ENCODE results near the gene DMXL2.
"Not testable (repeated sequence)": the region's sequence is repeated elsewhere in the genome, so short reads cannot be mapped to it uniquely, and the experiment has no call there.

DMXL2 gene

GRCh38 chr15:51576911-51577500 is 45.6 kb downstream of the DMXL2 start:
- DNase-seq (ENCODE audit: low read depth in 2 of 2) = no peak

- DNase-seq (ENCODE audit: low read depth in 2 of 2) = no peak
These were observed 46.2 kb downstream of the DMXL2 start for GRCh38 chr15:51576286-51576850.

GRCh38 chr15:51575775-51576174 is 46.8 kb downstream of the DMXL2 start:
- no peak for DNase-seq (ENCODE audit: low read depth in 2 of 2)

- DNase-seq (ENCODE audit: low read depth in 2 of 2) = not testable (repeated sequence)
These were observed 49.2 kb downstream of the DMXL2 start for GRCh38 chr15:51573352-51573751.

DNA sequence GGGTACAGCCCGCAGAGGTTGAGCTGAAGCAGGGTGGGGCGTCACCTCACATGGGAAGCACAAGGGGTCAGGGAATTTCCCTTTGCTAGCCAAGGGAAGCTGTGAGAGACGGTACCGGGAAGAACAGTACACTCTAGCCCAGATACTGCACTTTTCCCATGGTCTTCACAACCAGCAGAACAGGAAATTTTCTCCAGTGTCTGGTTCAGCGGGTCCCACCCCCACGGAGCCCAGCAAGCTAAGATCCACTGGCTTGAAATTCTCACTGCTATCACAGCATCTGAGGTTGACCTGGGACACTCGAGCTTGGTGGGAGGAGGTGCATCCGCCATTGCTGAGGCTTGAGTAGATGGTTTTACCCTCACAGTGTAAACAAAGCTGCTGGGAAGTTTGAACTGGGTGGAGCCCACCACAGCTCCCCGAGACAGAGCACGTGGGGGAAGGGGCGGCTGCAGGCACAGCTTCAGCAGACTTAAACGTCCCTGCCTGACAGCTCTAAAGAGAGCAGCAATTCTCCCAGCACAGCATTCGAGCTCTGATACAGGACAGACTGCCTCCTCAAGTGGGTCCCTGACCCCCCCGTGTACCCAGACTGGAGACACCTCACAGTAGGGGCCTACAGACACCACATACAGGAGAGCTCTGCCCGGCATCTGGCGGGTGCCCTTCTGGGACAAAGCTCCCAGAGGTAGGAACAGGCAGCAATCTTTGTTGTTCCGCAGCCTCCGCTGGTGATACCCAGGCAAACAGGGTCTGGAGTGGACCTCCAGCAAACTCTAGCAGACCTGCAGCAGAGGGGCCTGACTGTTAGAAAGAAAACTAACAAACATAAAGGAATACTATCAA is 53.4 kb downstream of the DMXL2 start:
- DNase-seq (ENCODE audit: low read depth in 2 of 2) = not testable (repeated sequence)

GRCh38 chr15:51561271-51561670 is 61.3 kb downstream of the DMXL2 start:
- DNase-seq (ENCODE audit: low read depth in 2 of 2) = no peak

DNA sequence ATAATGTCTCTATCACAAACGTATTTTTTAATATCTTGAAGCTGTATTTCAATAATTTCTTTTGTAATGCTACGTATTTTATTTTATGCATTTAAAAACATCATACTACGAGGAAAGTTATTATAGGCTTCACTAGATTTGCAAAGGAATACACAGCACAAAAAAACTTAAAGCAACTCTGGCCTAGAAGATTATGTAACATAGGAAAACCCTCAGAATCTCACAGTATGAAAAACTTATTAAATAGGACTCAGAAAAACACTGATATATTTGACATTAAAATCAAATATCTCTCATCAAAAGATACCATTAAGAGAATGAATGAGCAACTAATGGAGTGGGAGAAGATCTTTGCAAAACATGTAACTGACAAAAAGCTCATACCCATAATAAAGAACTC is 63.7 kb downstream of the DMXL2 start:
- DNase-seq (ENCODE audit: low read depth in 2 of 2) = no peak

GRCh38 chr15:51558411-51558810 is 64.2 kb downstream of the DMXL2 start:
- DNase-seq (ENCODE audit: low read depth in 2 of 2) = no peak

GRCh38 chr15:51550841-51551240 is 71.7 kb downstream of the DMXL2 start:
- DNase-seq (ENCODE audit: low read depth in 2 of 2) = no peak

DNA sequence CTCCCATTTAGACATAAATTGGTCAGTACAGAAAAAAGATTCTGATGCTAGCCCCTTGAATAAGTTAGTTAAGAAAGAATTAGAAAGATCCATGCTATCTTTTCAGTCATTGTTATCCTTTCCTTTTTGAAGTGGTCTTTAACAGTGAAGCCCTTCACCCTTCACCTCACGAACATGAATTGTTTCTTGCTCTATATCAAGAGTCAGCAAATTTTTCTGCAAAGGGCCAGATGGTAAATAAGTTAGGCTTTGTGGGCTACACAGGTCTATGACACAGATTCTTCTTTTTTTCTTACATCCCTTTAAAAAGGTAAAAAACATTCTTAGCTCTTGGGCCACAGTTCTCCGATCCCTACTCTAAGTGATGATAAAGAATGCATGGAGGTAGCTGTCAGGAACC is 74.9 kb downstream of the DMXL2 start:
- no peak for DNase-seq (ENCODE audit: low read depth in 2 of 2)

DNA sequence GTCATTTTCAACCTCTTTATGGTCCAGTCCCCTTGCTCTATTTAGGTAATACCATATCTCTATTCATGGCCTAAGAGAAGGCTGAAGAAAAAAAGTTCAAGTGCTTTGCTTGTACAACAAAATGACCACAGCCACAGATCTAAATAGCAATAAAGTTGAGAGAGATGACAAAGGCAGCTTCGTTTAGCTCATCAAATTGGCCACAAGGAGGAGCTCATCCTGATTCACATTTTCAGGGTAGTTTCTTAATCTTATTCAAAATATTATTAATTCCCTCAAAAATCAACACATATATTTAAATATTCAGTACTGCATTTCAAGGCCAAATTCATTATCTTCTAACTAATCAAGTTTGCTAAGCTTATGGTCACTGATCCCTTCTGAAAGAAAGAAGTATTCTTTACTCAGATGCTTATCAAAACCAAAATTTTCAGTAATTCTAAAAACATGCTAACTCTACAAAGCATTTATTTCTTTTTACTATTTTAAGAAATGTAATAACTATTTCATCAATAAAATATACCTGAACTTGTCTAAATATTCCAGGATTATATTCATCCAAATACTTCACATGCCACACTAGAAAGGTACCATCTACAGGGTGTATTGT is 85.5 kb downstream of the DMXL2 start:
- DNase-seq (ENCODE audit: low read depth in 2 of 2) = no peak

DNA sequence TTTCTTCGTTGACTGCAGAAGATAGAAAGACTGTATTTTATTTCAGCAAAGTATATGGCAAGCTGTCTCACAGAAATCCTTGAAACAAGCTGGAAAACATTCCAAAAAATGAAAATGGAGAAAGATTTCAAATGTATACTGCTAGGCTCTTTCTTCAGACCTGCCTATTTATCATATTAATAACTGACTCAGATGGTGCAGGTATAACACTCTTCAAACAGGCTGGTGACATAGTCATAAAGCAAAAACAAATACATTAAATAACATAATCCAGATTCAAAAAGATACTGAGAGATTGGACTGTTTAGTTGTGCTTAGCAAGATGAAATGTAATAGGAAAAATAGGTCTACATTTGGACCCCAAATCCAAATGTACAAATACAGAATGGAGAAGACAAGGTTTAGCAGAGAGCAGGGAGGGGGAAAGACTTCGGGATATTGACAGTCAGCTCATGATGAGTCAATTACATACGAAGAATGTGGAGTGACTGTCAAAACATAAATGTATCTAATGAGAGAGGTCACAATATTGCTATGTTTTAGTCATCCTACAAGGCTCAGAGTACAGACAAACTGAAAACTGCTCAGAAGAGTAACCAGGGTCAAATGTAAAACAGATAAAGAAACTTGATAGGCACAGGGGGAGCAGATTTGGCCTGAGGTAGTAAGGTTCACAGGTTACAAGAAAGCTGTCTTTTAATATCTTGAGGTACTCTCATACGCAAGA is 88.7 kb downstream of the DMXL2 start:
- DNase-seq (ENCODE audit: low read depth in 2 of 2) = no peak

- DNase-seq (ENCODE audit: low read depth in 2 of 2) = no peak
These were observed 95.6 kb downstream of the DMXL2 start for GRCh38 chr15:51526955-51527354.

GRCh38 chr15:51524376-51524775 is 98.2 kb downstream of the DMXL2 start:
- DNase-seq (ENCODE audit: low read depth in 2 of 2) = no peak

- DNase-seq (ENCODE audit: low read depth in 2 of 2) = no peak
These were observed 106.3 kb downstream of the DMXL2 start for GRCh38 chr15:51516291-51516690.

DNA sequence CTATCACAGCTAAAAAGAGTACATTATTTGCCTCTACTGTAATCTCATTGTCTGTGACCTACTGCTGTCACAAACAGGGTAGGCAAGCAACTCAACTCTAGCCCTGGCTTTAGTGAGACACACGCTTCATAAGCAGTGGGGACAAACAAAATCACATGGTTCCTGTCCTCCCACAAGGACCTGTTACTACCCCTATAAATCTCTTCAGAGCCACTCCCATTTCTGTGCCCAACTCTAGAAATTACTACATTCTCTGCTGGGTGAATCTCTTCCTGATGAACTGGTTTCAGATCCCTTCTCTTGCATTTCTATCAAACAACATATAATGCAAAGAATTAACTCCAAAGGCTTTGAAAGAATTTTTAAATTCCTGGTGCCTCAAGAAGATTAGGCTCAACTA is 117.3 kb downstream of the DMXL2 start:
- DNase-seq (ENCODE audit: low read depth in 2 of 2) = no peak

DNA sequence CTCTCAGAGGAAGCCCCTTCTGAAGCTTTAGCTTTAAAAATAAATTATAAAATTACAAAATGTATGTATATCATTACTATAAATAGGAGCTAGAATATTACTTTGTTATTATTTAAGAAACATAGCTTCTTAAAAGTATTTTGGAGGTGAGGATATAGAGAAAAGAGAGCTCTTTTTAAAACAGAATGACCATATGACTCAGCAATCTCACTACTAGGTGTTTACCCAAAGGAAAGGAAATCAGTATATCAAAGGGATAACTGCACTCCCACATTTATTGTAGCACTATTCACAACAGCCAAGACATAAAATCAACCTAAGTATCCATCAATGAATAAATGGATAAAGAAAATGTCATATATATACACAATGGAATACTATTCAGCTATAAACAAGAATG is 119.6 kb downstream of the DMXL2 start:
- DNase-seq (ENCODE audit: low read depth in 2 of 2) = no peak

DNA sequence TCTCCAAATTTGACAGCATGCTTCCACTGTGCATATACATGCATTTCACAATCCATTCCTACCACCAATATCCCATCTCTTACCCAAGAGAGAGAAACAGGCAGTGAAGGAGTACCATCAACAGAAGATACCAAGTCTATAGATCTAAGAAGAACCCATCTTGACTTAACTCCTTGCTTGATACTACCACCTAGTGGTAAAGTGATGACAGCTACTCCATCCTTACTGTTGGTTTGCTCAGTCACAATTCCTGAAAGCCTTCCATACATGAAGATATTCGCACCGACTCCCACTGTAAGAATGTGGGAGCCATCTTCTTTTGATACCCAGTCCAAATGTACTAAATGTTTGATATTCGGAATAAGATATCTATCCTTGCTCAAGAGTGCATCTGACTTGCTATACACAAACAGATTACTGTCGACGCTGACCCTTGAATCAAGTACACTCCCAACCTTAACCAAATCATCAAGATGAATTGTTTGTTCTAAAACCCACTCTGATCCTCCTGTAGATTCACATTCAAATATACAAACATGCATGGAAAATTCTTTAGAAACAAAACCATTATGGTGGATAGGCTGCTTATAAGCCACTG is 123.1 kb downstream of the DMXL2 start:
- DNase-seq (ENCODE audit: low read depth in 2 of 2) = no peak

DNA sequence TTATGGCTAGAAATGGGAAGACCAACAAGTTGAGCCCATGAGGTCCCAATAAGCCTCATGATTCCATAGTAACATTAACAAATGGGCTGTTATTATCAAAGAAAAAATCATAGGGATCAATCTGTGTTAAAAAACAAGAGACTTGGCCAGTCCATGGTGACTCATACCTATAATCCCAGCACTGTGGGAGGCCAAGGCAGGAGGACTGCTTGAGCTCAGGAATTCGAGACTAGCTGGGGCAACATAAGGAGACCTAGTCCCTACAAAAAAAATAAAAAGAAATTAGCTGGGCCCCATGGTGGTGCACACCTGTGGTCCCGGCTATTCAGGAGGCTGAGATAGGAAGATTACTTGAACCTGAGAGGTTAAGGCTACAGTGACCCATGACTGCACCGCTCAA is 124.8 kb downstream of the DMXL2 start:
- no peak for DNase-seq (ENCODE audit: low read depth in 2 of 2)

DNA sequence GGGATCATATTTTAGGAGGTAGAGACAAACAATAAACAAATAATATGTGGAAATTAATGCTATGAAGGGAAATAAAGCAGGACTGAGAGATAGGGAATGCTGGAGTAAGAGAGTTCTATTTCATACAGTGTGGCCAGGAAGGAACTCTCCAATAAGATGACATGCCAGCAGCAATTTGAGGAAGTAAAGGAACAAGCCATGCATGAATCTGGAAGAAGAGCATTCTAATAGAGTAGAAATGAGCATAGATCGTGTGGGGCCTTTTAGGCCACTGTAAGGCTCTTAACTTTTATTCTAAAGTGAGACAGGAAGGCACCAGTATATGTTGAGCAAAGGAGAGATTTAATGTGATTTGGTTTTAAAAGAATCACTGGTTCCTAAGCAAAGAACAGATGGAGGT is 126.3 kb downstream of the DMXL2 start:
- no peak for DNase-seq (ENCODE audit: low read depth in 2 of 2)

- no peak for DNase-seq (ENCODE audit: low read depth in 2 of 2)
These were observed 127.9 kb downstream of the DMXL2 start for GRCh38 chr15:51494411-51495314.

All from stimulated activated CD8-positive, alpha-beta memory T cell treated with anti-CD3 and anti-CD28 coated beads, Interleukin-7, amount 100 ng/mL, for 4 hours (primary cell).